VCaP (cell line): Measurements from ENCODE around the gene AMY1B.
"Not testable (repeated sequence)": the region's sequence is repeated elsewhere in the genome, so short reads cannot be mapped to it uniquely, and the experiment has no call there.

Source experiments
- H3K27ac ChIP-seq: fragments of 450-650 bp; 2 replicates; pipeline ENCODE4 v1.5.1; 2017

The AMY1B gene

DNA sequence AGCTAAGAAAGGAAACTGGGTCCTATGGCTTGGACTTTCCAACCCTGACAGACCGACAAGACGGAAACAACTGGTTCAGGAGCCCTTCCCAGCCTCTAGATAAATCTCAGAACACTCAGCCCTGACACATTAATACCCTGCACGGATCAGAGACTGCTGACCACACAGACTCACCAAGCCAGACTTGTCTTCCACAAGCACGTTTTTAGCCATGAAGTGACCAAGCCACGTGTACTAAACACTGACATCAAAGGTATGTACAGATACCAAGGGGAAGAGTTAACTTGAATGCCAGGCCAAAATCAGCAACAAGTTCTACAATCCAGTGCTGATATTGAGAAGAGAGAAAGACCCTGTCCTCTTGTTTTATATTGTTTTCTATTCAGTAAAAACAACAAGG lies at the start of gene AMY1B:
Gene AMY1B (minus strand): TSS at position 101 of the 400 bp plus-strand sequence. CDS start 571 bp downstream, outside the sequence.
- H3K27ac ChIP-seq = not testable (repeated sequence)

DNA sequence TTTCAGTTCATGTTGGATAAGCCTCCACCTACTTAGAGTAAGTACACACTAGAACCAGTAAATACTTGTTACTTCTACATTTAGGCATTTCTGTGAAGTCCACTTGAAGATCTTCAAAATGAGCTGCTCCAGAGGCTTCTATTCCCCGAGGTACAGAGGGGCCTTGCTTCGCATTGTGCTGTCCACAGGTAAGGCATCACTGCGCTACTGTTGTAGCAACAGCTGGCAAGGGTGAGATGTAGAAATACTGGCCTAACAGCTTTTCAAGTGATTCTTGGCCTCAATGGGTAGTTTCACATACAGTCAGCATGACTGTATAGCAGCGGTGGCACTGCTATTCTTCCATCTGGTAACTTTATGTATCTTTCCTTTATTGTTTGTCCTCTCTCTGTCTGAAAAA lies 49.0 kb upstream of the AMY1B start:
- H3K27ac ChIP-seq = not testable (repeated sequence)

DNA sequence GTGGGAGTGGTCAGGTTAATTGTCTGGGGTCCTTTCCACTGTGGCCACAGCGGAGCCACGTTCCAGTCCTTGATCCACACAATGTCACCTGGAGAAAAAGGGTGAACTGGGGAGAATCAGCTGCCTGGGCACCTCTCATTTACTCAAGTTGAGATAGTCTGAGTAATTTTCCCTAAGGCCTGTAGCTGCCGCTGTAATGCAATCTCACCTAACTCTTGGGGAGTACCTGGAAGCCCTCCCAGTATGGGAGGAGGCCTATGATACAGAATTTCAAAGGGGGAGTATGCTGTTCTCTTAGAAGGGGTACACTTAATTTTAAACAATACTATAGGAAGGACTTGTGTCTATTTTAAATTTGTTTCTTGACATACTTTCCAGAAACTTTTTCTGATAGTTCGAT lies 48.4 kb upstream of the AMY1B start:
- not testable (repeated sequence) for H3K27ac ChIP-seq

DNA sequence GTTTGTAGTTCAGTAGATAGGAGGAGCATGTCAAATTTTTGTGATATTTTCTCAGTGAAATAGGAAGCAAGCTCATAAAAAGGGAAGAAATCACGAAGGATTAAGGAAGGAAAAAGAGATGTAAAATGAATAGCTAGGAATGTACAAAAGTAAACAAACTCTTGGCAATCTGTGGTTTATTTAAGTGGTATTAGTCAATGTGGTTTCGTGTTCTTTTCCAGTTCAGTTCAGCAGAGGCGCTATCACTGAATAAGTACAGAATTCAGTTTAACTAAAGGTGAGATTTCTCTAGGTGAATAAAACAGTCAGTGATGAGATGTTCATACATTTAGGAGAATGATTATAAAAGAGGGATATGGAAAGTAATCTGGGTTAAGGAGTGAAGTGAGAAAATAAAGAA lies 42.0 kb upstream of the AMY1B start:
- H3K27ac ChIP-seq = not testable (repeated sequence)

DNA sequence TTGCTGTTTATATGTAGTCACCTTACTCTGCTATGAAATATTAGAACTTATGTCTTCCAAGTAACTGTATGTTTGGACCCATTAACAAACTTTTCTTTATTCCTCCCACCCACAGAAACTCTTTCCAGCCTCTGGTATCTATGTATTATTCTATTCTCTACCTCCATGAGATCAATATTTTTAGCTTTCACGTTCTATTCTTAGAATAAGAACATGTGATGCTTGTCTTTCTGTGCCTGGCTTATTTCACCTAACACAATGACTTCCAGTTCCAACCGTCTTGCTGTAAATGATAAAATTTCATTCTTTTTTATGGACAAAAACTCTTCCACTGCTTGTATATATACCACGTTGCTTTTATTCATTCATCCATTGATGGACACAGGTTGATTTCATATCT lies 39.3 kb upstream of the AMY1B start:
- H3K27ac ChIP-seq = not testable (repeated sequence)

DNA sequence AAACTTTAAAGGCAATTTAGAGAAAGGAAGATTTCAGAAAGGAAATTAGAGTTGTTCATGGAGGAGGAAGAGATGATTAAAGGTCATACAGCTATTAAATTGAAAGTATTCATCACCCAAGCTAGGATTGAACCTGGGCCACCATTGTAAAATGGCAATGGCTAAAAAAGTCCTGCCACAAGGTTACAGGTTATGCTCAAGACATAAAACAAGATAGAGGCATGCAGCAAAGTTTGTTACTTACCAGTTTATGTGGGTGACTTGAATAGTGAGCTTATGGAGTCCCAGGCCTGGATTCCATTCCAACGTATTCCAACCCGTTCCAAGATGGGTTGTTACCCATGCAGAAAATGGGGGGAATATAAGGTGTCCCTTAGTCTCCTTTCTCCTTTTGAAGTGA lies 25.5 kb upstream of the AMY1B start:
- not testable (repeated sequence) for H3K27ac ChIP-seq

DNA sequence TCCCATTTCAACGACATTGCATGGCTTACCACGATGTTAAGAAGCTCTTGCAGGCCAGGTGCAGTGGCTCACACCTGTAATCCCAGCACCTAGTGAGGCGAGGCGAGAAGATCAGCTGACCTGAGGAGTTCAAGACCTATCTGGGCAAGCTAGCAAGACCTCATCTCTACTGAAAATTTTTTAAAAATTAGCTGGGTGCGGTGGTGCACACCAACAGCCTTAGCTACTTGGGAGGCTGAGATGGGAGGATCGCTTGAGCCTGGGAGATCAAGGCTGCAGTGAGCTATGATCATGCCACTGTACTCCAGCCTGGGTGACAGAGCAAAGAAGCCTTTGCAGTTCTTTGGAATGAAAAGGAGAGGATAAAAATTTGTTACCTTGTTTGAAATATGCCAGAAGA lies 21.4 kb upstream of the AMY1B start:
- not testable (repeated sequence) for H3K27ac ChIP-seq

DNA sequence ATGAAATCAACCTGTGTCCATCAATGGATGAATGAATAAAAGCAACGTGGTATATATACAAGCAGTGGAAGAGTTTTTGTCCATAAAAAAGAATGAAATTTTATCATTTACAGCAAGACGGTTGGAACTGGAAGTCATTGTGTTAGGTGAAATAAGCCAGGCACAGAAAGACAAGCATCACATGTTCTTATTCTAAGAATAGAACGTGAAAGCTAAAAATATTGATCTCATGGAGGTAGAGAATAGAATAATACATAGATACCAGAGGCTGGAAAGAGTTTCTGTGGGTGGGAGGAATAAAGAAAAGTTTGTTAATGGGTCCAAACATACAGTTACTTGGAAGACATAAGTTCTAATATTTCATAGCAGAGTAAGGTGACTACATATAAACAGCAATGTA lies 14.4 kb upstream of the AMY1B start:
- H3K27ac ChIP-seq = not testable (repeated sequence)

DNA sequence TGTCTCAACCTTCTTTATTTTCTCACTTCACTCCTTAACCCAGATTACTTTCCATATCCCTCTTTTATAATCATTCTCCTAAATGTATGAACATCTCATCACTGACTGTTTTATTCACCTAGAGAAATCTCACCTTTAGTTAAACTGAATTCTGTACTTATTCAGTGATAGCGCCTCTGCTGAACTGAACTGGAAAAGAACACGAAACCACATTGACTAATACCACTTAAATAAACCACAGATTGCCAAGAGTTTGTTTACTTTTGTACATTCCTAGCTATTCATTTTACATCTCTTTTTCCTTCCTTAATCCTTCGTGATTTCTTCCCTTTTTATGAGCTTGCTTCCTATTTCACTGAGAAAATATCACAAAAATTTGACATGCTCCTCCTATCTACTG lies 11.7 kb upstream of the AMY1B start:
- not testable (repeated sequence) for H3K27ac ChIP-seq

DNA sequence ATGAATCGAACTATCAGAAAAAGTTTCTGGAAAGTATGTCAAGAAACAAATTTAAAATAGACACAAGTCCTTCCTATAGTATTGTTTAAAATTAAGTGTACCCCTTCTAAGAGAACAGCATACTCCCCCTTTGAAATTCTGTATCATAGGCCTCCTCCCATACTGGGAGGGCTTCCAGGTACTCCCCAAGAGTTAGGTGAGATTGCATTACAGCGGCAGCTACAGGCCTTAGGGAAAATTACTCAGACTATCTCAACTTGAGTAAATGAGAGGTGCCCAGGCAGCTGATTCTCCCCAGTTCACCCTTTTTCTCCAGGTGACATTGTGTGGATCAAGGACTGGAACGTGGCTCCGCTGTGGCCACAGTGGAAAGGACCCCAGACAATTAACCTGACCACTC lies 5.2 kb upstream of the AMY1B start:
- not testable (repeated sequence) for H3K27ac ChIP-seq

DNA sequence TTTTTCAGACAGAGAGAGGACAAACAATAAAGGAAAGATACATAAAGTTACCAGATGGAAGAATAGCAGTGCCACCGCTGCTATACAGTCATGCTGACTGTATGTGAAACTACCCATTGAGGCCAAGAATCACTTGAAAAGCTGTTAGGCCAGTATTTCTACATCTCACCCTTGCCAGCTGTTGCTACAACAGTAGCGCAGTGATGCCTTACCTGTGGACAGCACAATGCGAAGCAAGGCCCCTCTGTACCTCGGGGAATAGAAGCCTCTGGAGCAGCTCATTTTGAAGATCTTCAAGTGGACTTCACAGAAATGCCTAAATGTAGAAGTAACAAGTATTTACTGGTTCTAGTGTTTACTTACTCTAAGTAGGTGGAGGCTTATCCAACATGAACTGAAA lies 4.7 kb upstream of the AMY1B start:
- H3K27ac ChIP-seq = not testable (repeated sequence)

DNA sequence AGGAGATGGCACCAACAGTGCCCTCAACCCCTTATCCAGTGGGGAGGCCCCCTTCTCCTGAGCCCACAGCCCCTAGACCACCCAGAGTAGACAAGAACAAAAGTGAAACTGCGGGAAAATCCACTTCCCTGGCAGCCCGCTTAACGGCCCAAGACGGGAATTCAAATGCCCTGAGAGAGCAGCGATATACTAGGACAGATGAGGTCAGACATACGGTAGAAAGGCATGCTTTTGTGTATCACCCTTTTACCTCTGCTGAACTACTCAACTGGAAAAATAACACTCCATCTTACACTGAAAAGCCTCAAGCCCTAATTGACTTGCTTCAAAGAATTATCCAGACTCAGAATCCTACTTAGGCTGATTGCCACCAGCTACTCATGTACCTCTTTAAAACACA lies 1.4 kb upstream of the AMY1B start:
- H3K27ac ChIP-seq = not testable (repeated sequence)

DNA sequence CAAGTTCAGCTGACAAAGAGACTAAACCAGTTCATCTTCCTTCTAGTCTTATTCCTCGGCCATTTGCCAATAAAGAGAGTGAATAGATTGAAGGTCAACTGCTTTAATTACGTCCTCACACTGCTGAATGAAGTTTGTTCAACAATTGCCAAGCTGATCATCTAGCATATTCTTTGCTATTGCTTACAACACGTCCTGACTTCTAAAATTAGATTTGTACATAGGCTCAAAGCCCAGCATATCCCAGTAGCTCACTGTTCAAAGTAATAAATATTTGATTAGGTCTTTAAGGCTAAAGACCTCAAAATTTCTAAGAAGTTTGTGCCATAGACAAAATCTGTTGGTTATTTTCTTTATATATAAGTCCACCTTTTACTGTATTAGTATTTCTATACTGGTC lies 19.7 kb downstream of the AMY1B start:
- not testable (repeated sequence) for H3K27ac ChIP-seq

DNA sequence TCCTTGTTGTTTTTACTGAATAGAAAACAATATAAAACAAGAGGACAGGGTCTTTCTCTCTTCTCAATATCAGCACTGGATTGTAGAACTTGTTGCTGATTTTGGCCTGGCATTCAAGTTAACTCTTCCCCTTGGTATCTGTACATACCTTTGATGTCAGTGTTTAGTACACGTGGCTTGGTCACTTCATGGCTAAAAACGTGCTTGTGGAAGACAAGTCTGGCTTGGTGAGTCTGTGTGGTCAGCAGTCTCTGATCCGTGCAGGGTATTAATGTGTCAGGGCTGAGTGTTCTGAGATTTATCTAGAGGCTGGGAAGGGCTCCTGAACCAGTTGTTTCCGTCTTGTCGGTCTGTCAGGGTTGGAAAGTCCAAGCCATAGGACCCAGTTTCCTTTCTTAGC lies 40.5 kb downstream of the AMY1B start, which contains the start of gene AMY1A:
Gene AMY1A (plus strand): TSS at position 301 of the 400 bp plus-strand sequence. CDS start 571 bp downstream, outside the sequence.
- H3K27ac ChIP-seq = not testable (repeated sequence)

DNA sequence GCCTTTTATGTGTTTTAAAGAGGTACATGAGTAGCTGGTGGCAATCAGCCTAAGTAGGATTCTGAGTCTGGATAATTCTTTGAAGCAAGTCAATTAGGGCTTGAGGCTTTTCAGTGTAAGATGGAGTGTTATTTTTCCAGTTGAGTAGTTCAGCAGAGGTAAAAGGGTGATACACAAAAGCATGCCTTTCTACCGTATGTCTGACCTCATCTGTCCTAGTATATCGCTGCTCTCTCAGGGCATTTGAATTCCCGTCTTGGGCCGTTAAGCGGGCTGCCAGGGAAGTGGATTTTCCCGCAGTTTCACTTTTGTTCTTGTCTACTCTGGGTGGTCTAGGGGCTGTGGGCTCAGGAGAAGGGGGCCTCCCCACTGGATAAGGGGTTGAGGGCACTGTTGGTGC lies 41.9 kb downstream of the AMY1B start:
- not testable (repeated sequence) for H3K27ac ChIP-seq

DNA sequence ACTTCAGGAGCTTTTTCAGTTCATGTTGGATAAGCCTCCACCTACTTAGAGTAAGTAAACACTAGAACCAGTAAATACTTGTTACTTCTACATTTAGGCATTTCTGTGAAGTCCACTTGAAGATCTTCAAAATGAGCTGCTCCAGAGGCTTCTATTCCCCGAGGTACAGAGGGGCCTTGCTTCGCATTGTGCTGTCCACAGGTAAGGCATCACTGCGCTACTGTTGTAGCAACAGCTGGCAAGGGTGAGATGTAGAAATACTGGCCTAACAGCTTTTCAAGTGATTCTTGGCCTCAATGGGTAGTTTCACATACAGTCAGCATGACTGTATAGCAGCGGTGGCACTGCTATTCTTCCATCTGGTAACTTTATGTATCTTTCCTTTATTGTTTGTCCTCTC lies 45.1 kb downstream of the AMY1B start:
- H3K27ac ChIP-seq = not testable (repeated sequence)

DNA sequence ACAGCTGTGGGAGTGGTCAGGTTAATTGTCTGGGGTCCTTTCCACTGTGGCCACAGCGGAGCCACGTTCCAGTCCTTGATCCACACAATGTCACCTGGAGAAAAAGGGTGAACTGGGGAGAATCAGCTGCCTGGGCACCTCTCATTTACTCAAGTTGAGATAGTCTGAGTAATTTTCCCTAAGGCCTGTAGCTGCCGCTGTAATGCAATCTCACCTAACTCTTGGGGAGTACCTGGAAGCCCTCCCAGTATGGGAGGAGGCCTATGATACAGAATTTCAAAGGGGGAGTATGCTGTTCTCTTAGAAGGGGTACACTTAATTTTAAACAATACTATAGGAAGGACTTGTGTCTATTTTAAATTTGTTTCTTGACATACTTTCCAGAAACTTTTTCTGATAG lies 45.7 kb downstream of the AMY1B start:
- not testable (repeated sequence) for H3K27ac ChIP-seq

DNA sequence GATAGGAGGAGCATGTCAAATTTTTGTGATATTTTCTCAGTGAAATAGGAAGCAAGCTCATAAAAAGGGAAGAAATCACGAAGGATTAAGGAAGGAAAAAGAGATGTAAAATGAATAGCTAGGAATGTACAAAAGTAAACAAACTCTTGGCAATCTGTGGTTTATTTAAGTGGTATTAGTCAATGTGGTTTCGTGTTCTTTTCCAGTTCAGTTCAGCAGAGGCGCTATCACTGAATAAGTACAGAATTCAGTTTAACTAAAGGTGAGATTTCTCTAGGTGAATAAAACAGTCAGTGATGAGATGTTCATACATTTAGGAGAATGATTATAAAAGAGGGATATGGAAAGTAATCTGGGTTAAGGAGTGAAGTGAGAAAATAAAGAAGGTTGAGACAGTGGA lies 52.1 kb downstream of the AMY1B start:
- H3K27ac ChIP-seq = not testable (repeated sequence)

DNA sequence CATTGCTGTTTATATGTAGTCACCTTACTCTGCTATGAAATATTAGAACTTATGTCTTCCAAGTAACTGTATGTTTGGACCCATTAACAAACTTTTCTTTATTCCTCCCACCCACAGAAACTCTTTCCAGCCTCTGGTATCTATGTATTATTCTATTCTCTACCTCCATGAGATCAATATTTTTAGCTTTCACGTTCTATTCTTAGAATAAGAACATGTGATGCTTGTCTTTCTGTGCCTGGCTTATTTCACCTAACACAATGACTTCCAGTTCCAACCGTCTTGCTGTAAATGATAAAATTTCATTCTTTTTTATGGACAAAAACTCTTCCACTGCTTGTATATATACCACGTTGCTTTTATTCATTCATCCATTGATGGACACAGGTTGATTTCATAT lies 54.8 kb downstream of the AMY1B start:
- H3K27ac ChIP-seq = not testable (repeated sequence)
